CD14-positive monocyte (primary cell): Measurements from ENCODE around the gene DUOXA1. TPM values are rescaled to one million over a fixed set of nuclear protein-coding genes. Genes with fewer than 3 reads are reported as not detected.

Source experiments
- DNase-seq, 3 donors: peaks; one replicate each; pipeline ENCODE4 v3.0.0-alpha.2; 2011 to 2022
- H2AFZ ChIP-seq: 2 replicates; pipeline ENCODE4 v1.6.0; 2012; ENCODE audit warnings: mild to moderate bottlenecking, low read depth, low read length, inconsistent platforms; ENCODE audit not compliant: insufficient read depth, poor library complexity, severe bottlenecking
- H3K27ac ChIP-seq, 2 donors: 1 replicate in 1 of 2; 2 replicates in 1 of 2; pipeline ENCODE4 v1.5.1; 2012 to 2013; ENCODE audit warnings: low read length in 2 of 2, control low read depth in 1 of 2, inconsistent platforms in 1 of 2, low read depth in 1 of 2, mild to moderate bottlenecking in 1 of 2
- H3K27me3 ChIP-seq, 2 donors: one replicate each; pipeline versions ENCODE4 v1.6.0 to v1.6.1; 2011 to 2013; ENCODE audit warnings: low read length in 2 of 2; ENCODE audit not compliant: control insufficient read depth in 2 of 2, insufficient read depth in 2 of 2
- H3K36me3 ChIP-seq, 2 donors: replicated peaks in 1 of 2; 1 replicate in 1 of 2; 2 replicates in 1 of 2; pipeline versions ENCODE4 v1.5.1 to v1.6.1; 2012 to 2013; ENCODE audit warnings: low read length in 2 of 2, control low read depth in 1 of 2, inconsistent platforms in 1 of 2, mild to moderate bottlenecking in 1 of 2; ENCODE audit not compliant: insufficient read depth in 2 of 2, control insufficient read depth in 1 of 2
- H3K4me1 ChIP-seq, 2 donors: 1 replicate in 1 of 2; 2 replicates in 1 of 2; pipeline versions ENCODE4 v1.5.1 to v1.6.1; 2012 to 2013; ENCODE audit warnings: low read length in 2 of 2, control low read depth in 1 of 2, inconsistent platforms in 1 of 2, mild to moderate bottlenecking in 1 of 2, moderate library complexity in 1 of 2; ENCODE audit not compliant: insufficient read depth in 2 of 2, control insufficient read depth in 1 of 2
- H3K4me2 ChIP-seq: replicated peaks from 2 replicates; pipeline ENCODE3; 2012; ENCODE audit warnings: low read length, moderate library complexity, mild to moderate bottlenecking; ENCODE audit not compliant: poor library complexity, severe bottlenecking; ENCODE audit errors: extremely low read depth
- H3K4me3 ChIP-seq, 3 experiments: fragments of 200-600 bp in 1 of 3; sonication (generic) in 1 of 3; replicated peaks in 1 of 3; 1 replicate in 2 of 3; 2 replicates in 1 of 3; pipeline ENCODE4 v1.5.1; 2011 to 2013; ENCODE audit warnings: low read length in 3 of 3, mild to moderate bottlenecking in 3 of 3, control low read depth in 2 of 3, low read depth in 2 of 3, inconsistent platforms in 1 of 3, moderate library complexity in 1 of 3
- H3K79me2 ChIP-seq: 2 replicates; pipeline ENCODE4 v1.6.0; 2012; ENCODE audit warnings: mild to moderate bottlenecking, control low read depth, inconsistent platforms, low read length, moderate library complexity; ENCODE audit not compliant: insufficient read depth
- H3K9ac ChIP-seq: 2 replicates; pipeline ENCODE4 v1.6.0; 2017; ENCODE audit warnings: low read length, mild to moderate bottlenecking; ENCODE audit not compliant: insufficient read depth, poor library complexity, severe bottlenecking
- H3K9me3 ChIP-seq, 2 donors: replicated peaks in 1 of 2; 1 replicate in 1 of 2; 2 replicates in 1 of 2; pipeline versions ENCODE4 v1.5.1 to v1.6.1; 2012 to 2013; ENCODE audit warnings: low read length in 2 of 2, control low read depth in 1 of 2; ENCODE audit not compliant: control insufficient read depth in 1 of 2, insufficient read depth in 1 of 2
- H4K20me1 ChIP-seq: 2 replicates; pipeline ENCODE4 v1.6.0; 2012; ENCODE audit warnings: mild to moderate bottlenecking, low read length, control low read depth, moderate library complexity; ENCODE audit not compliant: insufficient read depth
- H3K27ac Mint-ChIP-seq, 7 donors: one replicate each; pipeline ENCODE4 v1.8.0; 2020; ENCODE audit warnings: mild to moderate bottlenecking in 7 of 7, mixed read lengths in 7 of 7, moderate library complexity in 6 of 7, inconsistent platforms in 2 of 7
- H3K27me3 Mint-ChIP-seq, 3 donors: one replicate each; pipeline ENCODE4 v1.8.0; 2021 to 2022; ENCODE audit warnings: low read depth in 3 of 3, mild to moderate bottlenecking in 3 of 3, mixed read lengths in 3 of 3, moderate library complexity in 3 of 3, inconsistent platforms in 1 of 3
- H3K36me3 Mint-ChIP-seq, 2 donors: one replicate each; pipeline ENCODE4 v1.8.0; 2020; ENCODE audit warnings: mixed read lengths in 2 of 2, inconsistent platforms in 1 of 2, mild to moderate bottlenecking in 1 of 2
- H3K4me1 Mint-ChIP-seq: one replicate; pipeline ENCODE4 v1.8.0; 2020; ENCODE audit warnings: mild to moderate bottlenecking, mixed read lengths
- H3K4me3 Mint-ChIP-seq, 2 donors: one replicate each; pipeline ENCODE4 v1.8.0; 2020; ENCODE audit warnings: mild to moderate bottlenecking in 2 of 2, mixed read lengths in 2 of 2, moderate library complexity in 1 of 2
- H3K9me3 Mint-ChIP-seq, 7 donors: one replicate each; pipeline ENCODE4 v1.8.0; 2020 to 2022; ENCODE audit warnings: mixed read lengths in 7 of 7, mild to moderate bottlenecking in 6 of 7, moderate library complexity in 6 of 7, inconsistent platforms in 2 of 7
- CTCF ChIP-seq: fragments of 200-600 bp; IDR thresholded peaks from one replicate; pipeline ENCODE4 v1.8.0; 2022; ENCODE audit warnings: antibody characterized with exemption, mild to moderate bottlenecking
- WGBS: methylation state at CpG from one replicate; pipeline ENCODE4 v1.1.5; 2013; ENCODE audit warnings: missing lambda C conversion rate; ENCODE audit not compliant: insufficient coverage; 5-methylcytosine and 5-hydroxymethylcytosine counted together
- intact Hi-C, 2 donors: fragments of 100-400 bp; cut with micrococcal nuclease; formaldehyde crosslinking; loops; one replicate each; pipeline versions ENCODE4 v1.15.0 to v1.15.1; 2023
- polyA plus RNA-seq, 3 donors: library from polyadenylated mRNA; depleted of rRNA in 1 of 3; unstranded in 2 of 3; stranded (reverse) in 1 of 3; fragments of 300-500 nt in 2 of 3; fragments of >200 nt in 1 of 3; fragmentation: Illumina TruSeq in 2 of 3; gene quantifications; 1 replicate in 2 of 3; 2 replicates in 1 of 3; pipeline ENCODE4 v1.2.3, GENCODE V29; 2012 to 2021

DUOXA1 gene
- polyA plus RNA-seq, 3 donors: not detected

DNA sequence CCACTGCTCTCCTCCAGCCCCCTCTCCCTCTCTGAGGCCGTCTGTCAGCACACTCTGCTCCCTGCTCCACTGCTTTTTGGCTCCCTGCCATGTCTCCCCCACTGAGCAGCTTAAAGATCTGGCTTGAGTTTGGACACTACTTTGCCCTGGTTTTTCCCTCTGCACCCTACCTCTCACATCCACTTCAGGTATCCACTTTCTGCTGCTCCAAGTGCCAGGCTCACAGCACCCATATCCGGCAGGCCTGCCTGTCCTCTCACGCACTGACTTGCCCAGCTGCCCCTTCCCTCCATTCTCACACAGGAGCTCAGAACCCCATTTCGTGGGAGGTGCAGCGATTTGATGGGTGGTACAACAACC, 3.9 kb upstream of the DUOXA1 start:
- Histone ChIP-seq H3K4me2 (no peak overlapping the region), H2AFZ (no peak overlapping the region), H4K20me1 (no peaks in the 10 kb centered on the region), H3K79me2 (no peaks in the 10 kb centered on the region), H3K27ac (no peak overlapping the region), H3K9me3 (peaks cover 0 to 25% of the 10 kb centered on the region in 2 donors), H3K27me3 (peaks cover 49 to 81% of the 10 kb centered on the region in 2 donors), H3K36me3 (no peaks in the 10 kb centered on the region), H3K4me3 (no peak overlapping the region), H3K4me1 (peaks cover 9 to 17% of the 10 kb centered on the region in 2 donors), H3K9ac (peak overlapping the region; percentile 2)
- Mint-ChIP-seq H3K4me3 (peak overlapping the region in 1 of 2 donors; percentile 11), H3K27ac (peak overlapping the region in 1 of 7 donors; percentile 8), H3K36me3 (no peaks in the 10 kb centered on the region), H3K4me1 (peaks cover 20% of the 10 kb centered on the region), H3K9me3 (peaks cover 0 to 19% (median 5%) of the 10 kb centered on the region in 7 donors), H3K27me3 (peaks cover 69 to 91% (median 81%) of the 10 kb centered on the region in 3 donors)
- WGBS: 86% methylated on average over 4 of the region's 5 CpGs
- intact Hi-C loops: no loop called here
- no peak for TF ChIP-seq CTCF
- DNase-seq: no peak

- H3K4me3 ChIP-seq: no peak overlapping the region
- Mint-ChIP-seq H3K27me3 (peaks cover 75 to 91% (median 83%) of the 10 kb centered on the region in 3 donors), H3K4me1 (peaks cover 20% of the 10 kb centered on the region), H3K4me3 (peak overlapping the region in 1 of 2 donors; percentile 21), H3K9me3 (peaks cover 0 to 19% (median 5%) of the 10 kb centered on the region in 7 donors), H3K36me3 (no peaks in the 10 kb centered on the region), H3K27ac (no peak overlapping the region)
- H2AFZ ChIP-seq: no peak overlapping the region
- no peak overlapping the region for H3K4me2 ChIP-seq
- no peak overlapping the region for H3K27ac ChIP-seq
- H3K9ac ChIP-seq: peak overlapping the region; percentile 2
- peaks cover 9 to 17% of the 10 kb centered on the region in 2 donors for H3K4me1 ChIP-seq
- H3K9me3 ChIP-seq: peaks cover 0 to 27% of the 10 kb centered on the region in 2 donors
- DNase-seq: no peak
- TF ChIP-seq CTCF: no peak
- H3K36me3 ChIP-seq: no peaks in the 10 kb centered on the region
- peaks cover 55 to 85% of the 10 kb centered on the region in 2 donors for H3K27me3 ChIP-seq
- intact Hi-C loops: no loop called here
- WGBS: no CpG with 5 or more reads among the region's 3 CpGs
- H4K20me1 ChIP-seq: no peaks in the 10 kb centered on the region
- H3K79me2 ChIP-seq: no peaks in the 10 kb centered on the region
Measured at GRCh38 chr15:45132844-45133560, 3.3 kb upstream of the DUOXA1 start.
